Measurements from ENCODE around the gene RYR2. TPM values are rescaled to one million over a fixed set of nuclear protein-coding genes. Genes with fewer than 3 reads are reported as not detected.

The RYR2 gene
- total RNA-seq: 1 to 10 TPM; 7.6 to 8.8 TPM
- long read RNA-seq, donor 1, partial matches to known transcripts: 2 of 8 reads
- long read RNA-seq, donor 1, other reads (novel, unspliced or antisense): 6 of 8 reads
- long read RNA-seq, donor 2, partial matches to known transcripts: 3 of 8 reads
- long read RNA-seq, donor 2, other reads (novel, unspliced or antisense): 5 of 8 reads

DNA sequence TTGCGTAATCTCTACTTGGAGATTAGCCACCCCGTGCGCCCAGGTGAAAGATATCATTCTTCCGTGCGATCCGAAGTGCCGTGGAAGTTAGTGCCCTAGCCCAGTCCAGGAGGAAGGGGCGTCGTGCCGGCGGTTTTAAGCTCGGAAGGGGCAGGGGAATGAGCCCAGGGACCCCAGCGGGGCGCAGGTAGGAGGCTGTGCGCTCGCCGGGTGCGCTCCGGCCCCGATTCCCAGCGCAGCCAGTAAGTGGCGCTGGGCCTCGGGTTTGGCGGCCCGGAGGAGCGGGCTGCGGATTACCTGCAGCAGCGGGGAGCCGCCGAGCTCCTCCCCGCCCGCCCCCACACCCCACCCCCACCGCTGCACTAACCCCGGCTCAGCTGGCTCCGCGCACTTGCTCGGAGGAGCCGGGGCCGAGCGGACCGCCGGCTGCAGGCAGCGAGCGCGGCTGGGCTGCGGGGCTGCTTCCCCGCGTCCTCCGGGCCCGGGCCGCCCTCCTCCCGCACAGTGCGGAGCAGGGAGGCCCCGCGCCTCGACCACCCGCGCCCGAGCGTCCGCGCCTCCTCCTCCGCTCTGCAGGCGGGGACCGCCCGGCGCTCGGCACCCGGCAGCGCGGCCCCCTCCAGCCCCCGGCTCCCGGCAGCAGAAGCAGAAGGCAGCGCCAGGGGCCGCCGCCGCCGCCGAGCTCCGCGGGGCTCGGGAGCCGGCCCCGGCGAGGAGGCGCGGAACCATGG, at the start of gene RYR2:
Gene RYR2, plus strand, starts transcription at position 390 of the 731 bp plus-strand sequence. Its CDS starts 338 bp downstream, at position 728.
- no peak for DNase-seq (ENCODE audit: low spot score)

DNA sequence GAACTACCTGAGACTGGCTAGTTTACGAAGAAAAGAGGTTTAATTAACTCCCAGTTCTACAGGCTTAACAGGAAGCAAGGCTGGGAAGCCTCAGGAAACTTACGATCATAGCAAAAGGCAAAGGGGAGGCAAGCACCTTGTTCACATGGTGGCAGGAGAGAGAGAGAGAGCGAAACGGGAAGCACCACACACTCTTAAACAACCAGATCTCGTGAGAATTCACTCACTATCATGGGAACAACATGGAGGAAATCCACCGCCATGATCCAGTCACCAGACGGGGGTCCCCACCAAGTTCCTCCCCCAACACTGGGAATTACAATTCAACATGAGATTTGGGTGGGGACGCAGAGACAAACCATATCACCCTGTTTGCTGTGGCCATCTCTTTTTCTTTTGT, 49.5 kb upstream of the RYR2 start:
- DNase-seq (ENCODE audit: low spot score): no peak
- intact Hi-C loops (cut with DNase I): no loop called here

More for the DNA sequence above, at the start of gene RYR2:
- intact Hi-C loops (cut with DNase I): loop anchor here in 1 of 2 donors (5.0 kb wide), 1 partner anchor 345 kb away; no protein-coding TSS in a partner anchor

DNA sequence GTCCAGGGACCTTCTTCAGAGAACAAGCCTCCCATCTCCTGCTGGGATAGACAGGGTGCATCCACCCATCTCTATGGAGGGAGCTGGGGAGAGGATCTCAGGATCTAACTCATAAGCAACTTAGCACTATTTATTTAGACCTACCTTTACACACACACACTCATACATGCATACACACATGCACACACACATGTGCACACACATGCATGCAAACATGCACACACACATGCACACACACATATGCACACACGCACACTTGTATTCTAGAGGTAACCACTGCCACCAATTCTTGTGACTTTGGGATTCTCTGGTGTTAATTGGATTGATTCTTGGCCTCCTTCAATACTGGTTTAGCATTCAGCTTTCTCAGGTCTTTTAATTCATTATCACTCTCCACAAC, 47.5 kb upstream of the RYR2 start:
- DNase-seq (ENCODE audit: low spot score): no peak
- intact Hi-C loops (cut with DNase I): no loop called here

DNA sequence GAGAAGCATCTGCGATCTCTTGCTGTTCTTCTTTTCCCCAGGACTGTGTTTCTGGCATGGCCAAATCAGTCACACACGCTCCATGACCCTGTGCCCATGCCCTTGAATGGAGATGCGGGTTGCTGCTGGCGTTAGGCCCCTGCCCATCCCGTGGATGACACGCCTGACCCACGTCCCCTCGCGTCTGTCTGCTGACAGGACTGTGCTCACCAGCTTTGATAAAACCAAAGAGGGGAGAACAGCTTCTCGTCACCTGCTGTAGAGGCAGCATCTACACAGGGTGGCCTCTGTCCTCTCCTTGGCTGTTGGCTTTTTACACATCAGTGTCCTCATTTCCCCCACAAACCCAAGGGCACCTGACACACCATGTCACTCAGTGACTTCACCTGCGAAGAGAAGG, 44.6 kb upstream of the RYR2 start:
- DNase-seq (ENCODE audit: low spot score): no peak
- intact Hi-C loops (cut with DNase I): loop anchor here in 1 of 2 donors (2.0 kb wide), 1 partner anchor 31 kb away; no protein-coding TSS in a partner anchor

DNA sequence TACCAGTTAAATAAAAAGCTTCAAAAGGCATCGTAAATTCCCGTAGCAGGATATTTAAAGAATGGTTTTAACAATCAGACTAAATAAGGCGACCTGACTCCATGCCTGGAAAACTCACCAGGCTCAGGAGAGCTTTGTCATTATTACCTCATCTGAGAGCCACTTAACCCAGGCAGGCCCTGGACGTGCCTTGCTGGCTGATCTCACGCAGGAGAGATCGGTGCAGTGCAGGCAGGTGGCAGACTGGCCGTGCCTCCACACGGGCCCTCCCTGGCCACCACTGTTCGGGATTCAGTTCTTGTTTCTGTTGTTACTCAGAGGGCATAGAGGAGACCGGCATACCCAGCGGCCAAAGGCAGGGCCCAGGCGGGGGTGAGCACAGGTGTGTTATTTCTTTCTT, 44.1 kb upstream of the RYR2 start:
- intact Hi-C loops (cut with DNase I): loop anchor here in 1 of 2 donors (2.0 kb wide), 1 partner anchor 31 kb away; no protein-coding TSS in a partner anchor
- no peak for DNase-seq (ENCODE audit: low spot score)

DNA sequence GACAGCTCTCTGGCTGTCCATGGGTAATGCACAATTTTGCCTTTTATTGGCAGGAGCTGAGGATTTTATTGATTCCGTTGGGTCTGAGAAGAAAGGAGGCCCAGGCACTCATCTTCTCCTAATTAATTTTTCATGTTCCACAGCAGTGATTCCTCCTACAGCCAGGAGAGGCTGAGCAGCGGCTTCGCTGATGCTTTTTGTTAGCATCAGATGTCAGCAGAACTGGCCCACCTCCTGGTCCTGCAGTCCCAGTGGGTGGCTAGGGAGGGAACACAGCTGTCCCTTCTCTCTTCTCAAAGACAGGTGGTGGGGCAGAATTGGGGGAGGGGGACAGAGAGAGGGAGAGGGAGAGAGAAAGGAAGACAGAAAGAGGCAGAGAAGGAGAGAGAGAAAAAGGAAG, 43.4 kb upstream of the RYR2 start:
- DNase-seq (ENCODE audit: low spot score): no peak
- intact Hi-C loops (cut with DNase I): no loop called here

DNA sequence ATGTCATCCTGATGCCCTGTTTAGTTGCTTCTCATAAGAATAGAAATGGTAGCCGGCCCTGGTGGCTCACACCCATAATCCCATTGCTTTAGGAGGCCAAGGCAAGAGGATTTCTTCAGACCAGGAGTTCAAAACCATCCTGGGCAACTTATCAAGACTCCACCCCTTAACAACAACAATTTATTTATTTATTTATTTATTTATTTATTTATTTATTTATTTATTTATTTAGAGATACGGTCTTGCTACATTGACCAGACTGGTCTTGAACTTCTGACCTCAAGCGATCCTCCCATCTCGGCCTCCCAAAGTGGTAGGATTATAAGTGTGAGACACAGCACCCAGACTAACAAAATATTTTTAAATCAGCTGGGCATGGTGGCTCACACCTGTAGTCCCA, 41.8 kb upstream of the RYR2 start:
- intact Hi-C loops (cut with DNase I): no loop called here

DNA sequence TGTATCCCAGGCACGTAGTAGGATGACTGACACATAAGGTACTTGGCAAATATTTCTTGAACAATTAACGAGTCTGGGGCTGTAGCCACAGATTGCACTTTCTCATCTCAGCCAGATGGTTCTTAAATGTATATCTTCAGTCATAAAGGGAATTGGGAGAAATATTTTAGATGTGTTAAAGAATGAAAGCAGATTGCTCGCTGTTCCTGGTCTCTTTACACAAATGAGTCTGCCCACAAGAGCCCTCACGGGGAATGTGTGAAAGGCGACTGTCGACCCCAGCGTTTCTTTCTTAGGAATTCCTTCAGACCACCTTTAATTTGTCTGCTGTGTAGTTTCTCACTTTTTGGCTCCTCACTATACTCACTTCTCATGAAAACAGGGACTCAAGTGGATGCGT, 38.5 kb upstream of the RYR2 start:
- no peak for DNase-seq (ENCODE audit: low spot score)
- intact Hi-C loops (cut with DNase I): no loop called here

More for the DNA sequence above, 41.8 kb upstream of the RYR2 start:
- DNase-seq (ENCODE audit: low spot score): no peak

DNA sequence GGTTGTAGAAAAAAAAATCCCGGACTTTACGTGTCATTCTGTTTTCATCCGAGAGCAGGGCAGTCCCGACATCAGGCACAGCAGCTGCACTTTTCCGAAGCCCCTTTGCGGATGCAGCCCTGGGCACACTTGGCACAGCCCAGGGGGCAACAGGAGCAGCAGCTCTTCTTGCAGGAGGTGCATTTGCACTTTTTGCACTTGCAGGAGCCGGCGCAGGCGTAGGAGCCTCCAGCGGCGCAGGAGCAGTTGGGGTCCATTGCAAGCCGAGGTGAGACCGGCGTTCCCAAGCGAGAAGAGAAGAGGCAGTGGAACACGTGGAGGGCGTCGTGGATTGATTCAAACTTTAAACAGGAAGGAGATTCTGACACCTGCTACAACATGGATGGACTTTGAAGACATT, 37.9 kb upstream of the RYR2 start, which contains the start of gene MT1HL1:
Gene MT1HL1, minus strand, starts transcription at position 326 of the 400 bp plus-strand sequence. Its CDS starts 69 bp downstream, at position 257.
- intact Hi-C loops (cut with DNase I): no loop called here
- DNase-seq (ENCODE audit: low spot score): no peak

DNA sequence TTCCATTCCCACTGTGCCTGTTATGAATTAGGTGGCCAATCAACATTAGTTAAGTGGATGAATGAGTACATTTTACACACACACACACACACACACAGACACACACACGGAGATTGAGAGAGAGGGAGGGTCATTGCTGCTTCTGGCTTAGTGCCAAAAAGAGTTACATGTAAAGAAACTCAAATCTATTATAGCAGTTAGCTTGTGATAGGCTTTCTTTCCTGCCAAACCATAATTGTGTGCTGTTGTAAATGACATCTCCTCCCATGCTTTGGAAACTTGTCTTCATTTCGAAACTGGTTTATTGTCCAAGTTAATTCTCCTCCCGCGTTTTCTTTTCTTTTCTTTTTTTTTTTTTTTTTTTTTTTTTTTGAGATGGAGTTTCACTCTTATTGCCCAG, 36.3 kb upstream of the RYR2 start:
- DNase-seq (ENCODE audit: low spot score): no peak
- intact Hi-C loops (cut with DNase I): no loop called here

DNA sequence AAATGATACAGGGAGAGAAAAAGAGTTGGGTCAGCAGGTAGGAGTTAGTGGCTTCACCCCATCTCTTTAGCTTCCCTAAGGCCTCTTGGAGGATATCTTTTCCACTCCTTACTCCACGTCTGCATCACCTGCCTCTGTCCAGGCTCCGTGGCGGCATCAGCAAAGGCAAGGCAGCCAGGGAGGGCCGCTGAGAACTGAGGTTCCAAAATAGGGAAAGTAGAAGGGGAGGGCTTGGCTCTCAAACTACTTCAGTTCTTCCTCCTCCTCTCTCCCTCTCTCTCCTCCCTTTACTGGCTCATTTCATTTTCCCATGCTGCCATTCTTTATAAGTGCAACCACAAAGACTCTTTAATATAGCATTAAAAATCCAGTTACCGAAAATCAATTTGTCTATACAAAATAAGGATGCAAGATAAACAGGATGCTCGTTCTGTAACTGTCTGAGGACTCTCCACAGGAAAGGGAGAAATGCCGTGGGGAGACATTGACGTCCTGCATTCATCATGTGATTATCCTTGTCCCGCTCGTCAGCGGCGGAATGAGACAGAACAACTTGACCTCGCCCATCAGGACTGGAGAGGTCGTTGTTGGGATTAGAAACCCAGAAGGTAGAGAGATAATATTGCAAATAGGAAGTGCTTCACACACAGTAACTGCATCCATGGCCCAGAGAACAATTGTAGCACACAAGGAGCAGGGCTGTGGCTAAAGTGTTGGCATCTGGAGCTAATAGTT, 34.7 kb upstream of the RYR2 start:
- intact Hi-C loops (cut with DNase I): no loop called here
- DNase-seq (ENCODE audit: low spot score): no peak

DNA sequence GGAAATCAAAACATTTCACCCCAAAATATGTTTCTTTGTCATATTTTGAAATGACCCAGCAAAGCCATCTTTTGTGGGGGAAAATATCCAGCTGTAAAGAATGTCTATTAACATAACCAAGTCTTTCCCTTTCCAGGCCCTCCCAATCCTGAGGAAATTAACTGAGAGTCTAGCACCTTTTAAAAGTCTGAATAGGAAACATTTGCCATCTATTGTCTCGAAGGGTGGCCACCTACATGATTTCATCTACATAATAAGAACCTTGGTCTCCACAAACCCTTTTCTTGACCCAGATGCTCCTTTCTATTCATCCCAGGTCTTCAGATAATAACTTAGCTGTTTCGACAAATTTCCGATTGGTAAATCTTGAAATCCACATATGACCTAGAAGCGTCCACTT, 32.4 kb upstream of the RYR2 start:
- intact Hi-C loops (cut with DNase I): no loop called here

DNA sequence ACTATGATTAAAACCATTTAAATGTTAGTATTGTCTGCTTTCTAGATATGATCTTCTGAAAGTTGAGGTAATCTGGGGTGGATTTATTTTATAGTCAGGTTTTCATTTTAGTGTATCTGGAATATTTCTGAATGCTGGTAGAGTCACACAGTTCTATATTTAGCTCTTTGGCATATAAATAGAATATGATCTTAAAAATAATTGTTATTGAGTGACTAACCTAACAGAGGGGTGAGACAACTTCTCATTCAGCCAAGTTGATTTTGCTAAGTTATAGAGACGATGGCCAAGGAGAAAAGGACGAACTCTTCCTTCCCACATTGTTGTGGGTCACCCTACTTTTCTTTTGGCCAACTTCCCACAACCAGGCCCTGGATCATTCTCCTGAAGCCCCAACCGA, 30.6 kb upstream of the RYR2 start:
- intact Hi-C loops (cut with DNase I): no loop called here
- no peak for DNase-seq (ENCODE audit: low spot score)

More for the DNA sequence above, 32.4 kb upstream of the RYR2 start:
- no peak for DNase-seq (ENCODE audit: low spot score)

DNA sequence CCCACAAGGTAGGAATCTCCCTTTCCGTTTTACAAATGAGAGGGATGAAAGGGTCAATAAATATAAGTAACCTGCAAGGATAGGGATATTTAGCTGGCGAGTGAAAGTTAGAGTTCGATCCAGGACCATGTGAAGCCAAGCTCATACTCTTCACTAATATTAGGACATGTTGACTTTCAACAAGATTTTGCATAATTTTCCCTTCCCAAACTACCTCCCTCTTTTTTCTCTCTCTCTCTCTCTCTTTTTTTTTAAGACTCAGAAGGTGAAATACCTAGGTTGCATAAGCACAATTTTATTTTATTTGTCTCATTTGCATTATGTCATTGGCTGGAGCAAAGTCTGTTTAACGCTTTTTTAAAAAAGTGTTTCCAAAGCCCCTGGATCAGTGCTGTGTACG, 29.6 kb upstream of the RYR2 start:
- no peak for DNase-seq (ENCODE audit: low spot score)
- intact Hi-C loops (cut with DNase I): no loop called here

DNA sequence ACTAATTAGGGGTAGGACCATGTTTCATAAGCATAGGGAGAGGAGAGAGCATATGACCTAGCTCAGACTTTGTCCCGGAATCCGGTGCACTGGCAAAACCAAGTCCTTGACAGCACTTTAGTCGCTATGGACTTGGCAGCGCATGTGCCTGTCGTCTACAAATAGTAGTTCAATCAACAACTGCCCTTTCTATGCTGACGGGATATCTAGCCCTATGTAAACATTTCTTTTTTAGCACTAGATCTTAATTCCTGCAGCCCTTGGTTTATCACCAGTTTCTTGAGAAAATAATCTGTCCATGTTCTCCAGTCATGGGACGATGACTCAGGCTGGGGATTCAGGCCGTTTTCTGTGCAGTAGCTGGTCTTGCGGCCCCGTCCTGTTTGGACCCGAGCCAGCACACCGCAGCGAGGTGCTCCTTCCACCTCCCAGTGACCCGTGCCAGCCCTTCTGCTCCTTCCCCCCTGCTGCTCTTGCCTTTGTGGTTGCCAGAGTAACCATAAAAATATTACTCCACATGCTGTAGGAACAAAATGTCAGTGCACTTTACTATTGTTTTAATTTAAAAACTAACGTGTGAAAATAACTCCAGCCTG, 29.1 kb upstream of the RYR2 start:
- DNase-seq (ENCODE audit: low spot score): no peak
- intact Hi-C loops (cut with DNase I): no loop called here

DNA sequence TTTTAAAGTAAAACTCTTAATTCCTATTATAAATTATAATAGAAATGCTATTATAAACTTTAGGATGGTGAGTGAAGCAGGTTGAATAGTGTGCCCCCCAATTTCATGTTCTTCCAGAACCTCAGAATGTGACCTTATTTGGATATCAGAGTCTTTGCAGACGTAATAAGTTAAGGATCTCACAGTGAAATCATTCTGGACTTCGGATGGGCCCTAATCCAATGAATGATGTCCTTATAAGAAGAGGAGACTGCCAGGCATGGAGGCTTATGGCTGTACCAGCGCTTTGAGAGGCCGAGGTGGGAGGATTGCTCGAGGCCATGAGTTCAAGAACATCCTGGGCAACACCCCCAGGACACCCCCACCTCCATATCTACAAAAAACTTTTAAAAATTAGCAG, 28.4 kb upstream of the RYR2 start:
- DNase-seq (ENCODE audit: low spot score): no peak
- intact Hi-C loops (cut with DNase I): no loop called here

DNA sequence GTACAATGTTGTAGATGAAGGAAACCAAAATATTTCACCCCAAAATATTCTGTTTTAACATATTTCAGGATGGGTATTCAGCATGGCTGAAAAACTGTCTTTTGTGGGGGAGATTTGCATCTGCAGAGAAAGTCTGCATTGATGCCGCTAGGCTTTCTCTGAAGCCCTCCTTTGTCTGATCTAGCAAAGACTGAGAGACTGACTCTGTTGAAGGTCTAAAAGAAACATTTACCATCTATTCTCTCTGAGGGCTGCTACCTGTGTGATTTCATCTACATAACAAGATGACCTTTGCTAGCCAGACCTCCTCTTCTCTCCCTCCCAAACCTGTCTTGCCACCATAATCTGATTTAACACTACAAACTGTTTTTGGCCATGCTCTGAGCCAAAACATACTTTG, 25.4 kb upstream of the RYR2 start:
- intact Hi-C loops (cut with DNase I): no loop called here
- DNase-seq (ENCODE audit: low spot score): no peak

DNA sequence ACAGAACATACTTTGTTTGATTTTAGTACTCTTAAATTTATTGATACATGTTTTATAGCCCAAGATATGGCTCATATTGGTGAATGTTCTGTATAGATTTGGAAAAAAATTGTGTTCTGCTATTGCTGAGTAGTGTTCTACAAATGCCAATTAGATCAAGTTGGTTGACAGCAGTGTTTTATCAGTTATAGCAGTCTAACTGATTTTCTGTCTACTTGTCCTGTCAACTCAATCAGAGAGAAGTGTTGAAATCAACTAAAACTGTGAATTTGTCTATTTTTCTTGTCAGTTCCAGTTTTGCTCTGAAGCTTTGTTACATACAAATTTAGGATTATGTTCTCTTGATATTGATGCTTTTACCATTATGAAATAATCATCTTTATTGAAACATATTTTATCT, 23.1 kb upstream of the RYR2 start:
- no peak for DNase-seq (ENCODE audit: low spot score)
- intact Hi-C loops (cut with DNase I): no loop called here

DNA sequence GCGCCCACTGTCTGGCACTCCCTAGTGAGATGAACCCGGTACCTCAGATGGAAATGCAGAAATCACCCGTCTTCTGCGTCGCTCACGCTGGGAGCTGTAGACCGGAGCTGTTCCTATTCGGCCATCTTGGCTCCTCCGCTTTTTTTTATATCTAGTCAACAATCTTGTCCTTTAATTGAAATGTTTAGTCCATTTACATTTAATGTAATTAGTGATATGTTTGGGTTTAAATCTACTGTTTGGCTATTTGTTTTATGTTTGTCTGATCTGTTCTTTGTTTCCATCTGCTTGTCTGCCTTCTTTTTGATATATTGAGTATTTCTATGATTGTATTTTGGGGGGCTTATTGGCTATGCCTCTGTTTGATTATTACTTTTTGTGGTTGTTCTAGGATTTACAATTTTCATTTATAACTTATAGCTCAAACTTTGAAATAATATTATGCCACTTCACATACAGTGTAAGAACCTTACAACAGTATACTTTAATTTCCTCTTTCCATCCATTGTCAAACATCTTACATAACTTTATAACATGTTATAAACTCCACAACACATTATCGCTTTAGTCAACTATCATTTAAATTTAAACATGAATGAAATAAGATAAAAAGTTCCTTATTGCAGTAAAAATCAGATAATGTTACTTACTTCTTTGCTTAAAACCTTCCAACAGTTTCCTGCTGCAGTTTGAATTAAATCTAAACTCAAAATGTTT, 16.5 kb upstream of the RYR2 start:
- no peak for DNase-seq (ENCODE audit: low spot score)
- intact Hi-C loops (cut with DNase I): no loop called here

All from posterior vena cava (tissue), 2 donors.